ENCODE results near the gene SCG5.

- TF ChIP-seq POLR2AphosphoS5 (IDR thresholded peaks at IDR 0.05; ENCODE audit: low read depth, low read length) = no peak
- TF ChIP-seq SIN3A (IDR thresholded peaks at IDR 0.05; ENCODE audit: borderline replicate concordance, insufficient read depth, low read length) = peak; percentile 52; the same call in 1 of the 2 replicates
- no peak for TF ChIP-seq REST (IDR thresholded peaks at IDR 0.05; ENCODE audit: insufficient read depth in 1 of 2, low read depth in 2 of 2, low read length in 2 of 2)
- no peak for TF ChIP-seq TAF1 (IDR thresholded peaks at IDR 0.05; ENCODE audit: borderline replicate concordance, insufficient read depth, low read length)
Observed at GRCh38 chr15:32743411-32744140, 102.1 kb downstream of the SCG5 start.
